Liver (tissue), 3 donors: ENCODE data around the gene DPP6.

Experiments used
- TAF1 ChIP-seq: conservative IDR thresholded peaks from 2 replicates; pipeline ENCODE4 v1.6.1; 2016; ENCODE audit warnings: antibody characterized with exemption, mild to moderate bottlenecking
- TF ChIP-seq, protein P1 (sequence below): fragments of 150-350 bp; IDR thresholded peaks from 2 replicates; pipeline ENCODE4 v1.5.1; 2017; ENCODE audit warnings: improper control_type of control experiment, low read depth, low read length; ENCODE audit not compliant: missing input control
- TF ChIP-seq, protein P2 (sequence below): IDR thresholded peaks from 2 replicates; pipeline ENCODE4 v1.6.1; 2016; ENCODE audit warnings: antibody characterized with exemption, mild to moderate bottlenecking
- TF ChIP-seq, protein P3 (sequence below): IDR thresholded peaks from 2 replicates; pipeline ENCODE4 v1.6.1; 2016; ENCODE audit warnings: antibody characterized with exemption
- donor health status: healthy.
- donor health status: healthy.

DNA sequence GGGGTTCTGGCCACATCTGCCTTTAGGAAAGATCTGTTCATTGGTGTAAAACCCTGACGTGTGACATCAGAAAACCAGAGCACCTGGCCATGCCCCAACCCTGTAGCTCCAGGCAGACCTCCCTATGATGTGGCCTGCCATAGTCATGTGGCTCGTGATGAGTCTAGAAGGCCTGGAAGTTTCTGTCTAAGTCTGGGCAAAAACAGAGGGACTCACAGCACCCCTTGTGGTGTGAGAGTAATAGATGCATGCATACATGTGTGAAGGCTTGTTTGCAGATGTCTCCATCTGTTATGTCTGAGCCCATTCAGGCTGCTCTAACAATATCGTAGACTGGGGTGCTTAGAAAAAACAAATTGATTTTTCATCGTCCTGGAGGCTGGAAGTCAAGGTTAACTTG is 641.5 kb downstream of the DPP6 start:
- TF ChIP-seq, protein P1, sequence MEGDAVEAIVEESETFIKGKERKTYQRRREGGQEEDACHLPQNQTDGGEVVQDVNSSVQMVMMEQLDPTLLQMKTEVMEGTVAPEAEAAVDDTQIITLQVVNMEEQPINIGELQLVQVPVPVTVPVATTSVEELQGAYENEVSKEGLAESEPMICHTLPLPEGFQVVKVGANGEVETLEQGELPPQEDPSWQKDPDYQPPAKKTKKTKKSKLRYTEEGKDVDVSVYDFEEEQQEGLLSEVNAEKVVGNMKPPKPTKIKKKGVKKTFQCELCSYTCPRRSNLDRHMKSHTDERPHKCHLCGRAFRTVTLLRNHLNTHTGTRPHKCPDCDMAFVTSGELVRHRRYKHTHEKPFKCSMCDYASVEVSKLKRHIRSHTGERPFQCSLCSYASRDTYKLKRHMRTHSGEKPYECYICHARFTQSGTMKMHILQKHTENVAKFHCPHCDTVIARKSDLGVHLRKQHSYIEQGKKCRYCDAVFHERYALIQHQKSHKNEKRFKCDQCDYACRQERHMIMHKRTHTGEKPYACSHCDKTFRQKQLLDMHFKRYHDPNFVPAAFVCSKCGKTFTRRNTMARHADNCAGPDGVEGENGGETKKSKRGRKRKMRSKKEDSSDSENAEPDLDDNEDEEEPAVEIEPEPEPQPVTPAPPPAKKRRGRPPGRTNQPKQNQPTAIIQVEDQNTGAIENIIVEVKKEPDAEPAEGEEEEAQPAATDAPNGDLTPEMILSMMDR, result no peak
- TF ChIP-seq, protein P2, sequence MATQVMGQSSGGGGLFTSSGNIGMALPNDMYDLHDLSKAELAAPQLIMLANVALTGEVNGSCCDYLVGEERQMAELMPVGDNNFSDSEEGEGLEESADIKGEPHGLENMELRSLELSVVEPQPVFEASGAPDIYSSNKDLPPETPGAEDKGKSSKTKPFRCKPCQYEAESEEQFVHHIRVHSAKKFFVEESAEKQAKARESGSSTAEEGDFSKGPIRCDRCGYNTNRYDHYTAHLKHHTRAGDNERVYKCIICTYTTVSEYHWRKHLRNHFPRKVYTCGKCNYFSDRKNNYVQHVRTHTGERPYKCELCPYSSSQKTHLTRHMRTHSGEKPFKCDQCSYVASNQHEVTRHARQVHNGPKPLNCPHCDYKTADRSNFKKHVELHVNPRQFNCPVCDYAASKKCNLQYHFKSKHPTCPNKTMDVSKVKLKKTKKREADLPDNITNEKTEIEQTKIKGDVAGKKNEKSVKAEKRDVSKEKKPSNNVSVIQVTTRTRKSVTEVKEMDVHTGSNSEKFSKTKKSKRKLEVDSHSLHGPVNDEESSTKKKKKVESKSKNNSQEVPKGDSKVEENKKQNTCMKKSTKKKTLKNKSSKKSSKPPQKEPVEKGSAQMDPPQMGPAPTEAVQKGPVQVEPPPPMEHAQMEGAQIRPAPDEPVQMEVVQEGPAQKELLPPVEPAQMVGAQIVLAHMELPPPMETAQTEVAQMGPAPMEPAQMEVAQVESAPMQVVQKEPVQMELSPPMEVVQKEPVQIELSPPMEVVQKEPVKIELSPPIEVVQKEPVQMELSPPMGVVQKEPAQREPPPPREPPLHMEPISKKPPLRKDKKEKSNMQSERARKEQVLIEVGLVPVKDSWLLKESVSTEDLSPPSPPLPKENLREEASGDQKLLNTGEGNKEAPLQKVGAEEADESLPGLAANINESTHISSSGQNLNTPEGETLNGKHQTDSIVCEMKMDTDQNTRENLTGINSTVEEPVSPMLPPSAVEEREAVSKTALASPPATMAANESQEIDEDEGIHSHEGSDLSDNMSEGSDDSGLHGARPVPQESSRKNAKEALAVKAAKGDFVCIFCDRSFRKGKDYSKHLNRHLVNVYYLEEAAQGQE, result no peak
- no peak for TF ChIP-seq TAF1
- TF ChIP-seq, protein P3, sequence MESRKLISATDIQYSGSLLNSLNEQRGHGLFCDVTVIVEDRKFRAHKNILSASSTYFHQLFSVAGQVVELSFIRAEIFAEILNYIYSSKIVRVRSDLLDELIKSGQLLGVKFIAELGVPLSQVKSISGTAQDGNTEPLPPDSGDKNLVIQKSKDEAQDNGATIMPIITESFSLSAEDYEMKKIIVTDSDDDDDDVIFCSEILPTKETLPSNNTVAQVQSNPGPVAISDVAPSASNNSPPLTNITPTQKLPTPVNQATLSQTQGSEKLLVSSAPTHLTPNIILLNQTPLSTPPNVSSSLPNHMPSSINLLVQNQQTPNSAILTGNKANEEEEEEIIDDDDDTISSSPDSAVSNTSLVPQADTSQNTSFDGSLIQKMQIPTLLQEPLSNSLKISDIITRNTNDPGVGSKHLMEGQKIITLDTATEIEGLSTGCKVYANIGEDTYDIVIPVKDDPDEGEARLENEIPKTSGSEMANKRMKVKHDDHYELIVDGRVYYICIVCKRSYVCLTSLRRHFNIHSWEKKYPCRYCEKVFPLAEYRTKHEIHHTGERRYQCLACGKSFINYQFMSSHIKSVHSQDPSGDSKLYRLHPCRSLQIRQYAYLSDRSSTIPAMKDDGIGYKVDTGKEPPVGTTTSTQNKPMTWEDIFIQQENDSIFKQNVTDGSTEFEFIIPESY, result no peak
